ENCODE data around the gene ST14.

DNA sequence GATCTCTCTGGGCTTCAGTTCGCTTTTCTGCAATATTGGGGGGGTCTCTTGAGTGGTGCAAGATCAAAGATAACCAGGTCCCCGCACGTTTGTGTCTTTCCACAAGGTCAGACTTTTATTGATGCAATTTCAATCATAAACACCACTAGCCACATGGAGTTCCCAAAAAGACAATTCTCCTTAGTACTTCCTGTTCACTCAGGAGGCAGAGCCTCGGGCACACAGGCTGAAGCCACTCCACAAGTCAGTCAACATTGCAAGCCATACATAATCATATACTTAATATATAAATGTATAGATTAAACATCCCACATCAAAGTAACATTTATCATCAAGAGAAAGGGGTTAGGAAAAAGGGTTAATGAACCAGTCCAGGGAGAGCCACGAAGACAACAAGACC lies 12.0 kb downstream of the ST14 start:
- TF ChIP-seq, protein P1, sequence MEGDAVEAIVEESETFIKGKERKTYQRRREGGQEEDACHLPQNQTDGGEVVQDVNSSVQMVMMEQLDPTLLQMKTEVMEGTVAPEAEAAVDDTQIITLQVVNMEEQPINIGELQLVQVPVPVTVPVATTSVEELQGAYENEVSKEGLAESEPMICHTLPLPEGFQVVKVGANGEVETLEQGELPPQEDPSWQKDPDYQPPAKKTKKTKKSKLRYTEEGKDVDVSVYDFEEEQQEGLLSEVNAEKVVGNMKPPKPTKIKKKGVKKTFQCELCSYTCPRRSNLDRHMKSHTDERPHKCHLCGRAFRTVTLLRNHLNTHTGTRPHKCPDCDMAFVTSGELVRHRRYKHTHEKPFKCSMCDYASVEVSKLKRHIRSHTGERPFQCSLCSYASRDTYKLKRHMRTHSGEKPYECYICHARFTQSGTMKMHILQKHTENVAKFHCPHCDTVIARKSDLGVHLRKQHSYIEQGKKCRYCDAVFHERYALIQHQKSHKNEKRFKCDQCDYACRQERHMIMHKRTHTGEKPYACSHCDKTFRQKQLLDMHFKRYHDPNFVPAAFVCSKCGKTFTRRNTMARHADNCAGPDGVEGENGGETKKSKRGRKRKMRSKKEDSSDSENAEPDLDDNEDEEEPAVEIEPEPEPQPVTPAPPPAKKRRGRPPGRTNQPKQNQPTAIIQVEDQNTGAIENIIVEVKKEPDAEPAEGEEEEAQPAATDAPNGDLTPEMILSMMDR (IDR thresholded peaks at IDR 0.05): no peak
- TF ChIP-seq POLR2AphosphoS5 (IDR thresholded peaks at IDR 0.05) (no peak), EP300 (IDR thresholded peaks at IDR 0.05) (no peak)
